ENCODE results near the gene LRRTM4.

The LRRTM4 gene

GRCh38 chr2:76826691-76827090, 695.5 kb downstream of the LRRTM4 start:
- TF ChIP-seq EZH2phosphoT487 (IDR thresholded peaks at IDR 0.05; ENCODE audit: low read depth) = no peak
- TF ChIP-seq, protein P1, sequence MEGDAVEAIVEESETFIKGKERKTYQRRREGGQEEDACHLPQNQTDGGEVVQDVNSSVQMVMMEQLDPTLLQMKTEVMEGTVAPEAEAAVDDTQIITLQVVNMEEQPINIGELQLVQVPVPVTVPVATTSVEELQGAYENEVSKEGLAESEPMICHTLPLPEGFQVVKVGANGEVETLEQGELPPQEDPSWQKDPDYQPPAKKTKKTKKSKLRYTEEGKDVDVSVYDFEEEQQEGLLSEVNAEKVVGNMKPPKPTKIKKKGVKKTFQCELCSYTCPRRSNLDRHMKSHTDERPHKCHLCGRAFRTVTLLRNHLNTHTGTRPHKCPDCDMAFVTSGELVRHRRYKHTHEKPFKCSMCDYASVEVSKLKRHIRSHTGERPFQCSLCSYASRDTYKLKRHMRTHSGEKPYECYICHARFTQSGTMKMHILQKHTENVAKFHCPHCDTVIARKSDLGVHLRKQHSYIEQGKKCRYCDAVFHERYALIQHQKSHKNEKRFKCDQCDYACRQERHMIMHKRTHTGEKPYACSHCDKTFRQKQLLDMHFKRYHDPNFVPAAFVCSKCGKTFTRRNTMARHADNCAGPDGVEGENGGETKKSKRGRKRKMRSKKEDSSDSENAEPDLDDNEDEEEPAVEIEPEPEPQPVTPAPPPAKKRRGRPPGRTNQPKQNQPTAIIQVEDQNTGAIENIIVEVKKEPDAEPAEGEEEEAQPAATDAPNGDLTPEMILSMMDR (IDR thresholded peaks at IDR 0.05; ENCODE audit: low read depth, low read length) = no peak
- no peak overlapping the region for H3K27ac ChIP-seq (ENCODE audit: low read length)
- no peaks in the 10 kb centered on the region for H4K20me1 ChIP-seq (ENCODE audit: insufficient read depth, low read length)
- H3K4me2 ChIP-seq (ENCODE audit: low read length) = no peak overlapping the region
- no peaks in the 10 kb centered on the region for H3K27me3 ChIP-seq (ENCODE audit: low read depth, low read length)
- H3K79me2 ChIP-seq (ENCODE audit: low read length) = no peaks in the 10 kb centered on the region
- no peak overlapping the region for H3K4me3 ChIP-seq (ENCODE audit: low read length)
- no peaks in the 10 kb centered on the region for H3K4me1 ChIP-seq (ENCODE audit: low read length)
- H3K9me3 ChIP-seq (ENCODE audit: insufficient read depth, low read length) = no peaks in the 10 kb centered on the region
- no peak overlapping the region for H2AFZ ChIP-seq (ENCODE audit: low read depth, low read length)
- no peaks in the 10 kb centered on the region for H3K36me3 ChIP-seq (replicated peaks; ENCODE audit: low read depth, low read length)
- no peak overlapping the region for H3K9ac ChIP-seq (ENCODE audit: low read length)

DNA sequence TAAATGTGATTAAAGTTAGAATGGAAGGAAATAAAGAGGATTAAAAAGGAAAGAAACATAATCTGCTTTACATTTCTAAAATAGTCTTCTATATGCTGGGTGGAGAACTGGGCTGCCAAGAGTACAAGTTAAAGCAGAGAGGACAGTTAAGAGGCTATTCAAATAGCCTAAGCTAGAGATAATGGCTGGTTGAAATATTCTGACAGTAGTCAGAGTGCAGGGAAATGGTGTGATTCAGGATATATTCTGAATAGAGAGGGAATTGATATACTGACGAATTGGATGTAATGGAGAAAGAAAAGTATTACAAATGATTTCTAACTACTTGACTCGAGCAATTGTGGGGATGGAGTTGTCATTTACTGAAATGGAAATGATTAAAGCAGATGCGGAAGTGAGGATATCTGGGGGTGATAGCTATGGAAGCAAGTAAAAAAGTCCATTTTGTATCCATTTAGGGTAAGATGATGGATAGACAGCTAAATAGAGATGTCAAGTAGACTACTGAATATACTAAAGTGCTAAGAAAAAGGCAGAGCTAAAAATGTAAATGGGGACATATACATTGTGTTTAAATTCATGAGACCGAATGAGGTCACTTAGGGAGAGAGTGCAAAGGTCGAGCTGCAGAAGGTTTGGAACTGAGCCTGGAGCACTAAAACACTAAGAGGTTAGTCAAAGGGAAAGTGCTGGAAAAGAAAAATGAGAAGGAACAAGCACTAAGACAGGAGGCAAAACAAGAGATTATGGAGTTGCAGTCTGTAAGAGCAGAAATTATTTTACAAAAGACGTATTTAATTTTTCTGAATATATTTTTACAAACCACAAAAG, 696.8 kb downstream of the LRRTM4 start:
- H3K4me1 ChIP-seq (ENCODE audit: low read length) = no peaks in the 10 kb centered on the region
- no peaks in the 10 kb centered on the region for H3K9me3 ChIP-seq (ENCODE audit: insufficient read depth, low read length)
- H3K27ac ChIP-seq (ENCODE audit: low read length) = no peak overlapping the region
- no peak overlapping the region for H2AFZ ChIP-seq (ENCODE audit: low read depth, low read length)
- H3K4me2 ChIP-seq (ENCODE audit: low read length) = no peak overlapping the region
- no peaks in the 10 kb centered on the region for H3K27me3 ChIP-seq (ENCODE audit: low read depth, low read length)
- H3K9ac ChIP-seq (ENCODE audit: low read length) = no peak overlapping the region
- no peaks in the 10 kb centered on the region for H3K79me2 ChIP-seq (ENCODE audit: low read length)
- H4K20me1 ChIP-seq (ENCODE audit: insufficient read depth, low read length) = no peaks in the 10 kb centered on the region
- TF ChIP-seq, protein P1 (IDR thresholded peaks at IDR 0.05; ENCODE audit: low read depth, low read length) = no peak
- no peak for TF ChIP-seq EZH2phosphoT487 (IDR thresholded peaks at IDR 0.05; ENCODE audit: low read depth)
- no peaks in the 10 kb centered on the region for H3K36me3 ChIP-seq (replicated peaks; ENCODE audit: low read depth, low read length)
- no peak overlapping the region for H3K4me3 ChIP-seq (ENCODE audit: low read length)

DNA sequence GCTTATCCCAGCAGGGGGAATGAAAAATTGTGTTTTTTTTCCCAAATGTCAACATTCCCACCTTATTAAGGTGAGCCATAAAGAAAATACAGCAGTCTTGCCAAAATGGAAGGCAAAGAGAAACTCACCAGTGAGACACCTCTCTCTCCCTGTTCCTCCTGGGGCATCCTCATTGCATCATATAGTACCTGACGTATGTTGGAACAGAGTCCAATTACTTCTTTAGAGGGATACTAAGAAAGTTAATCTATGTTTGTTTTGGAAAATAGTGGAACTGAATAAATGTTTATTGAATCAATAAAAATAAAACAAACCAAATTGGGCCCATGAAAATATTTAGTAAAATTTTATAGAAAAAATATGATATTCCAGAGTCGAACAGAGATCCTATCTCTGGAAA, 700.4 kb downstream of the LRRTM4 start:
- Histone ChIP-seq H3K27me3 (ENCODE audit: low read depth, low read length) (no peaks in the 10 kb centered on the region), H3K79me2 (ENCODE audit: low read length) (no peaks in the 10 kb centered on the region), H3K4me2 (ENCODE audit: low read length) (no peak overlapping the region), H3K9me3 (ENCODE audit: insufficient read depth, low read length) (no peaks in the 10 kb centered on the region), H2AFZ (ENCODE audit: low read depth, low read length) (no peak overlapping the region), H3K4me1 (ENCODE audit: low read length) (no peaks in the 10 kb centered on the region), H3K27ac (ENCODE audit: low read length) (no peak overlapping the region), H3K36me3 (replicated peaks; ENCODE audit: low read depth, low read length) (no peaks in the 10 kb centered on the region), H4K20me1 (ENCODE audit: insufficient read depth, low read length) (no peaks in the 10 kb centered on the region), H3K9ac (ENCODE audit: low read length) (no peak overlapping the region), H3K4me3 (ENCODE audit: low read length) (no peak overlapping the region)
- no peak for TF ChIP-seq EZH2phosphoT487 (IDR thresholded peaks at IDR 0.05; ENCODE audit: low read depth)

GRCh38 chr2:76813084-76813483, 709.1 kb downstream of the LRRTM4 start:
- Histone ChIP-seq H3K27me3 (ENCODE audit: low read depth, low read length) (no peaks in the 10 kb centered on the region), H3K4me1 (ENCODE audit: low read length) (no peaks in the 10 kb centered on the region), H3K9me3 (ENCODE audit: insufficient read depth, low read length) (no peaks in the 10 kb centered on the region), H2AFZ (ENCODE audit: low read depth, low read length) (no peak overlapping the region), H3K4me2 (ENCODE audit: low read length) (no peak overlapping the region), H4K20me1 (ENCODE audit: insufficient read depth, low read length) (no peaks in the 10 kb centered on the region), H3K9ac (ENCODE audit: low read length) (no peak overlapping the region), H3K79me2 (ENCODE audit: low read length) (no peaks in the 10 kb centered on the region), H3K36me3 (replicated peaks; ENCODE audit: low read depth, low read length) (no peaks in the 10 kb centered on the region), H3K27ac (ENCODE audit: low read length) (no peak overlapping the region), H3K4me3 (ENCODE audit: low read length) (no peak overlapping the region)
- no peak for TF ChIP-seq EZH2phosphoT487 (IDR thresholded peaks at IDR 0.05; ENCODE audit: low read depth)
- TF ChIP-seq, protein P1 (IDR thresholded peaks at IDR 0.05; ENCODE audit: low read depth, low read length) = no peak

Data from OCI-LY3 (cell line).